Lower lobe of right lung (tissue), 2 donors: ENCODE measurements around the gene SLC24A1. TPM values are rescaled to one million over a fixed set of nuclear protein-coding genes. Genes with fewer than 3 reads are reported as not detected.

Experiments
- ATAC-seq, 2 donors: fragments of 200-7000 bp; cut with Tn5 transposase; one replicate each; pipeline ENCODE4 v1.9.1; 2020 to 2022; ENCODE audit warnings: mild to moderate bottlenecking in 2 of 2, moderate library complexity in 2 of 2
- DNase-seq: peaks from one replicate; pipeline ENCODE4 v3.0.0-alpha.2; 2020
- H3K27ac ChIP-seq: fragments of 200-600 bp; one replicate; pipeline ENCODE4 v1.8.0; 2022
- H3K27me3 ChIP-seq: fragments of 200-600 bp; one replicate; pipeline ENCODE4 v1.8.0; 2022; ENCODE audit warnings: low read depth
- H3K36me3 ChIP-seq: fragments of 200-600 bp; one replicate; pipeline ENCODE4 v1.8.0; 2022; ENCODE audit warnings: mild to moderate bottlenecking
- H3K4me1 ChIP-seq: fragments of 200-600 bp; one replicate; pipeline ENCODE4 v1.8.0; 2022
- H3K4me3 ChIP-seq: fragments of 200-600 bp; one replicate; pipeline ENCODE4 v1.8.0; 2022; ENCODE audit warnings: mild to moderate bottlenecking
- H3K9me3 ChIP-seq: fragments of 200-600 bp; one replicate; pipeline ENCODE4 v1.8.0; 2022
- intact Hi-C: fragments of 100-400 bp; cut with DNase I; formaldehyde crosslinking; loops from one replicate; pipeline ENCODE4 v1.11.0; 2022
- long read RNA-seq: library from polyadenylated mRNA; unstranded; transcript quantifications from one replicate; pipeline ENCODE4 v2.0.0, GENCODE V29; 2021
- total RNA-seq: library from RNA; stranded (reverse); fragmentation: NEBNext Ultra II Directional; extraction: Animal tissue kit (Norgen Biotek cat#: 25700); gene quantifications from one replicate; pipeline ENCODE4 v1.2.1, GENCODE V29; 2021
- TF ChIP-seq, protein P1 (sequence below): fragments of 200-600 bp; IDR thresholded peaks from one replicate; pipeline ENCODE4 v1.8.0; 2022; ENCODE audit warnings: antibody characterized with exemption, mild to moderate bottlenecking
- donor health status: DM: no; HTN: yes; CAD: no; lungs with severe emphysema.

SLC24A1 gene
- 11.4 TPM for total RNA-seq
- long read RNA-seq, partial matches to known transcripts: 2 of 7 reads
- long read RNA-seq, other reads (novel, unspliced or antisense): 5 of 7 reads

DNA sequence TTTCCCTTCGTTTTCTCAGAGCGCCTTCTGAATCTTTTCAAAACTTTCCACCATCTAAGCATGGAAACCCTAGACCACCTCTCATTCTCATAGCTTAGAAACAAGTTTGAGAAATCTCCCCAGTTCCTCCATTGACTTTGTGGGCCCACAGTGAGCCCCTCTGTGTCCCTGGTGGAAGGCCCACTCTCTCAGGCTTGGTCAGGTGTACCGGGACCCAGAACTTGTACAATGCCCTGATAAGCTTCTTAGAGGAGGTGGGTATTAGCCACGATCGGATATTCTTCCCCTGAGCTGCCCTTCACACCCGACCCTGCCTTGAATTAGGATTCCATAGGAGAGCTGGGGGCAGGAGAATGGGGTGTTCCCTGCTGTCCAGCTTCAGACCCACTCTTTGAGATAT is at the start of gene SLC24A1:
Gene SLC24A1, plus strand, starts transcription at position 301 of the 400 bp plus-strand sequence. CDS start 2,143 bp downstream, outside the sequence.
- H3K27ac ChIP-seq: no peak within 1 kb of the TSS
- DNase-seq (no peak), ATAC-seq (no peak)
- H3K4me3 ChIP-seq: no peak within 1 kb of the TSS
- H3K36me3 ChIP-seq: peaks cover 19% of the 10 kb centered on the region
- TF ChIP-seq, protein P1, sequence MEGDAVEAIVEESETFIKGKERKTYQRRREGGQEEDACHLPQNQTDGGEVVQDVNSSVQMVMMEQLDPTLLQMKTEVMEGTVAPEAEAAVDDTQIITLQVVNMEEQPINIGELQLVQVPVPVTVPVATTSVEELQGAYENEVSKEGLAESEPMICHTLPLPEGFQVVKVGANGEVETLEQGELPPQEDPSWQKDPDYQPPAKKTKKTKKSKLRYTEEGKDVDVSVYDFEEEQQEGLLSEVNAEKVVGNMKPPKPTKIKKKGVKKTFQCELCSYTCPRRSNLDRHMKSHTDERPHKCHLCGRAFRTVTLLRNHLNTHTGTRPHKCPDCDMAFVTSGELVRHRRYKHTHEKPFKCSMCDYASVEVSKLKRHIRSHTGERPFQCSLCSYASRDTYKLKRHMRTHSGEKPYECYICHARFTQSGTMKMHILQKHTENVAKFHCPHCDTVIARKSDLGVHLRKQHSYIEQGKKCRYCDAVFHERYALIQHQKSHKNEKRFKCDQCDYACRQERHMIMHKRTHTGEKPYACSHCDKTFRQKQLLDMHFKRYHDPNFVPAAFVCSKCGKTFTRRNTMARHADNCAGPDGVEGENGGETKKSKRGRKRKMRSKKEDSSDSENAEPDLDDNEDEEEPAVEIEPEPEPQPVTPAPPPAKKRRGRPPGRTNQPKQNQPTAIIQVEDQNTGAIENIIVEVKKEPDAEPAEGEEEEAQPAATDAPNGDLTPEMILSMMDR: no peak
- H3K27me3 ChIP-seq: no peaks in the 10 kb centered on the region
- H3K9me3 ChIP-seq: no peaks in the 10 kb centered on the region
- intact Hi-C loops: no loop called here
- H3K4me1 ChIP-seq: no peaks in the 10 kb centered on the region

DNA sequence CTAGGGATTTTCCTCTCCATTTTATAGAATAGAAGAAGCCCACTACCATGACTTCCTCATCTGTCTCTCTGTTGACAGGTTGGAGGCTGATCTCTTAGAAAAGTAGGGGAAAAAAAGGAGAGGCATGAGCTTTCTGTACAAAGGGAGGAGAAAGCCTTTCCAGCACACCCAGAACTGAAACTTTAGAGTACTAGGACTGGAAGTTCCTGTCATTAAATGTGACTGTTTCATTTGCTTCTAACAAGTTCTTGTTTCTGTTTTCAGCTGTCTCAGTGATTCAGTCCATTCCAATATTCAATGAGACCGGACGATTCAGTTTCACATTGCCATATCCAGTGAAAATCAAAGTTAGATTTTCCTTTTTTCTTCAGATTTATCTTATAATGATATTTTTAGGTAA is 49.8 kb upstream of the SLC24A1 start:
- Histone ChIP-seq H3K4me1 (no peaks in the 10 kb centered on the region), H3K36me3 (peaks cover 69% of the 10 kb centered on the region), H3K4me3 (no peak overlapping the region), H3K27ac (no peak overlapping the region), H3K9me3 (no peaks in the 10 kb centered on the region), H3K27me3 (no peaks in the 10 kb centered on the region)
- ATAC-seq: no peak
- intact Hi-C loops: no loop called here
- TF ChIP-seq, protein P1: no peak
- DNase-seq: no peak

DNA sequence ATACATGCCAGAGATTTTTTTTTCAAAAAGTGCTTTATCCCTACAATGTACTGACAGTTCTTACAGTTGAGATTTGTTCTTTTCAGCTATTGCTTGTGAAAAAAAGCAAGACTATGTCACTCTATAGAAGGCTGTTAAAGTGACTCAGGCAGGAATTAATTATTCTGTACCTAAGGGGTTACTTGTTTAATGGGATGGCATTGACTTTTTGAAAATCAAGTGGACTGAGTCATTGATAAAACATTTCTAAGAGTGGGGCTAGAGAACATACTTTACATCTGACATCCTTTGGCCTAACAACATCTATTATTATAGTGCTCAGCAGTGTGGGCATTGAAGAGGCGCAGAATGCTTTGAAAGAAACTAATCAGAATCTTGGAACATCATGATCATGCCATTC is 45.1 kb upstream of the SLC24A1 start:
- intact Hi-C loops: no loop called here
- Histone ChIP-seq H3K4me1 (no peaks in the 10 kb centered on the region), H3K27ac (no peak overlapping the region), H3K36me3 (peaks cover 81% of the 10 kb centered on the region), H3K9me3 (no peaks in the 10 kb centered on the region), H3K27me3 (no peaks in the 10 kb centered on the region), H3K4me3 (no peak overlapping the region)
- DNase-seq (no peak), ATAC-seq (peak; percentile 47 to 72)
- TF ChIP-seq, protein P1: no peak

DNA sequence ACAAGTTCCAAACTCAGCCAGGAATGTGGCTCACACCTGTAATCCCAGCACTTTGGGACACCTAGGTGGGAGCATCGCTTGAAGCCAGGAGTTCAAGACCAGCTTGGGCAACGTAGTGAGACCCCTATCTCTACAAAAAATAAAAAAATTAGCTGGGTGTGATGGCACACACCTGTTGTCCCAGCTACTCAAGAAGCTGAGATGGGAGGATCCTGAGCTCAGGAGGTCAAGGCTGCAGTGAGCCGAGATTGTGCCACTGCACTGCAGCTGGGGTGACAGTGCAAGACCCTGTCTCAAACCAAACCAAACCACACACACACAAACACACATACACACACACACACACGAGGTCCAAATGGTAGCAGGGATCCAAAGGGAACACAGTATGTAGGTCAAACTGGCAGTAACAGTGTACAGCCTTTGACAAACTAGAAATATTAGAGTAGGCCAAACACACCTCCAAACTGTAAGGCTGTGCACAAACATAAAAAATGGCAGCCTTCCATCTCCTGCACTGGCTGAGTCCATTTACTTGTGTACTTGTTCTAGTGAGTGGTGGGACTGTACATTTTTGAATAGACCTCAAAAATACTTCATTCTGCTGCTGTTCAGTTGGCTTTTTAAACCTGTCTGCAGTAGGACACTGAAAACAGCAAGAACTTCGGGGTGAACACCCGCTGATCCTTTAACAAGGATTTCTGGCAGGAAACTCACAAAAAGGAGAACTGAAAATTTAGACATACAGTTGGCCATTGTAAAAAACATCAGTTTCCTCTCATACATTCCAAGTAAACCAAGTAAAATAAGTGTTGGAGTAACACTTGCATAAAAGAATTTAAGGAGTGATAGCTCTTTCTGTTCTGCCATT is 44.4 kb upstream of the SLC24A1 start:
- Histone ChIP-seq H3K4me1 (no peaks in the 10 kb centered on the region), H3K36me3 (peaks cover 81% of the 10 kb centered on the region), H3K4me3 (no peak overlapping the region), H3K27ac (no peak overlapping the region), H3K27me3 (no peaks in the 10 kb centered on the region), H3K9me3 (no peaks in the 10 kb centered on the region)
- no peak for DNase-seq
- intact Hi-C loops: no loop called here
- peak in 1 of 2 donors; percentile 11 for ATAC-seq
- TF ChIP-seq, protein P1: no peak

DNA sequence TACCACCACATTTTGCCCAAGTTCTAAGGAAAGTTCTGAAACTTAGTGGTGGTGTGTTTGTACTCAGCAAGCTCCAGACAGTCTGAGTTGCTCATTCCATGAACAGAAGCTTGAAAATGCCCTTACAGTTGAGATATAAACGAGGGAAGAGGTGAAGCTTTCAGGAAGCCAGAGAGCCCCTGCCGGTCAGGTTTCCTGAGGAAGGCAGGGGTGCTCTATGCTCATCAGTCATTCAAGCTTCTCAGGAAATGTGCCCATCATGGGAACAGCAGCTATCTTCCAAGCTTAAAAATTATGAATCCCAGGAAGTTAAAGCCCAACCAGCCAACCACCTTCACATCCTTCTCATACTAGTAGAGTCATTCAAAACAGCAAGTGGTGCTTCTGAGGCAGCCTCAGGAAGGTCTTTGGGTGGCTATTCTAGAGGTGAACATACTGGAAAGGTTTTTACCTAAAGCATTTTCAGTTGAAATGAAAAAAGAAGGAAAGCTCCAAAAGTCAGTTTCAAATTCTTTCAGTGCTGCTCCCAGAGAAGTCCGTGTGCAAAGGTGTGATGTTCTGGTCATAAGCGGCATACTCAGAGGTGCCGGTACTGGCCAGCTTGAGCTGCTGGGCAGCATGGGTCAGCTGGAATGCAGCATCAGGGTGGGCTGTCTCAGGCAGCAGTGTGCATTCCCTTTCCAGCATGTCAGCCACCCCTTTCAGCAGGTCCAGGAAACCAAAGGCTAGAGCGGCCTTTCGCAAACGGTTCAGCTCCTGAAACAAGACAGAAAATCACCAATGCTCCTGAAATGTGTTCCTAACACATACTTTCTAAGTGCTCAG is 42.6 kb upstream of the SLC24A1 start:
- DNase-seq (no peak), ATAC-seq (no peak)
- peaks cover 6% of the 10 kb centered on the region for H3K4me1 ChIP-seq
- TF ChIP-seq, protein P1: no peak
- H3K4me3 ChIP-seq: no peak overlapping the region
- intact Hi-C loops: no loop called here
- no peaks in the 10 kb centered on the region for H3K9me3 ChIP-seq
- H3K27me3 ChIP-seq: no peaks in the 10 kb centered on the region
- H3K27ac ChIP-seq: peak overlapping the region; percentile 34
- peaks cover 88% of the 10 kb centered on the region for H3K36me3 ChIP-seq
